DOHH2 (cell line): ENCODE results near the gene NFIX.

Source experiments
- EZH2phosphoT487 ChIP-seq: fragments of 200-600 bp; sonication (generic); IDR thresholded peaks from 2 replicates; pipeline ENCODE4 v1.6.1; 2017; ENCODE audit warnings: borderline replicate concordance, mild to moderate bottlenecking, antibody characterized with exemption, low read length, moderate library complexity, mixed read lengths
- TF ChIP-seq, protein P1 (sequence below): fragments of 200-600 bp; sonication (generic); IDR thresholded peaks from one replicate; pipeline ENCODE4 v1.5.1; 2014; ENCODE audit warnings: antibody characterized with exemption, mild to moderate bottlenecking, low read depth, low read length; ENCODE audit not compliant: poor library complexity, severe bottlenecking

DNA sequence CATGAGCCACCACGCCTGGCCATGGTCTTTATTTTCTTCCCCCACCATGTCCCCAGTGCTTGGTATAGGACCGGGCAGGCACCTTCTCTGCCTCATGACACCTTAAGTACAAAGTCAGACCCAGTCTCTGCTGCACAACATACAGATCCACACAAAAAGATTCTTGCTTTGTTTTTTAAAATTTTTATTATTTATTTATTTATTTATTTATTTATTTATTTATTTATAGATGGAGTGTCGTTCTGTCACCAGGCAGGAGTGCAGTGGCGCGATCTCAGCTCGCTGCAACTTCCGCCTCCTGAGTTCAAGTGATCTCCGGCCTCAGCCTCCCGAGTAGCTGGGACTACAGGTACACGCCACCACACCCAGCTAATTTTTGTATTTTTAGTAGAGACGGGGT is 2.5 kb upstream of the NFIX start:
- TF ChIP-seq, protein P1, sequence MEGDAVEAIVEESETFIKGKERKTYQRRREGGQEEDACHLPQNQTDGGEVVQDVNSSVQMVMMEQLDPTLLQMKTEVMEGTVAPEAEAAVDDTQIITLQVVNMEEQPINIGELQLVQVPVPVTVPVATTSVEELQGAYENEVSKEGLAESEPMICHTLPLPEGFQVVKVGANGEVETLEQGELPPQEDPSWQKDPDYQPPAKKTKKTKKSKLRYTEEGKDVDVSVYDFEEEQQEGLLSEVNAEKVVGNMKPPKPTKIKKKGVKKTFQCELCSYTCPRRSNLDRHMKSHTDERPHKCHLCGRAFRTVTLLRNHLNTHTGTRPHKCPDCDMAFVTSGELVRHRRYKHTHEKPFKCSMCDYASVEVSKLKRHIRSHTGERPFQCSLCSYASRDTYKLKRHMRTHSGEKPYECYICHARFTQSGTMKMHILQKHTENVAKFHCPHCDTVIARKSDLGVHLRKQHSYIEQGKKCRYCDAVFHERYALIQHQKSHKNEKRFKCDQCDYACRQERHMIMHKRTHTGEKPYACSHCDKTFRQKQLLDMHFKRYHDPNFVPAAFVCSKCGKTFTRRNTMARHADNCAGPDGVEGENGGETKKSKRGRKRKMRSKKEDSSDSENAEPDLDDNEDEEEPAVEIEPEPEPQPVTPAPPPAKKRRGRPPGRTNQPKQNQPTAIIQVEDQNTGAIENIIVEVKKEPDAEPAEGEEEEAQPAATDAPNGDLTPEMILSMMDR, result no peak
- no peak for TF ChIP-seq EZH2phosphoT487
